GM23248 (cell line): ENCODE data around the gene CD6.

Experiments used
- EZH2 ChIP-seq: fragments of 200-600 bp; sonication (generic); IDR thresholded peaks from 2 replicates; pipeline ENCODE4 v1.6.1; 2018; ENCODE audit warnings: antibody characterized with exemption, mild to moderate bottlenecking; ENCODE audit not compliant: insufficient read depth, poor library complexity, severe bottlenecking
- EZH2phosphoT487 ChIP-seq: fragments of 200-600 bp; sonication (generic); IDR thresholded peaks from 2 replicates; pipeline ENCODE4 v1.6.1; 2018; ENCODE audit warnings: antibody characterized with exemption, moderate library complexity, mild to moderate bottlenecking, low read depth; ENCODE audit not compliant: insufficient read depth

DNA sequence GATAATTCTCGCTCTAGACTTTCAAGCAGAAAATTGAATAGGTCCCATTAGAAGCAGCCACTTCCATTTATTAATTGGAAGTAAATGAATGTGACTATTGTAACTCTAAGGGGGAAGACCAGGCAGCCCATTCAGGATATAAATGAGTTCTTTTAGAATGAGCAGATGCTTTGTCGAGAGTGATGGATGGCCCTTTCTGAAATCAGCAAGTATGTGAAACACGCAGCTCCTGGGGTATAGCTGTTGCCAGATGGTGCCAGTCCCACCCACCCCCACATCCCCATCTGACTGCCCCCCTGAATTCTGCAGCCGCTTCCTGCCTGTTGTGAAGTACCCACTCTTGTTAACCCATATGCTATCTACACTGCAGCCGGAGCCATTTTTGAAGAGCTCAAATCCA, 23.2 kb upstream of the CD6 start:
- TF ChIP-seq EZH2 (no peak), EZH2phosphoT487 (no peak)
